MCF 10A (cell line): ENCODE results near the gene FAM72B. TPM values are rescaled to one million over a fixed set of nuclear protein-coding genes. Genes with fewer than 3 reads are reported as not detected.
A peak's percentile ranks its signal among the peaks of the same experiment; 100 is the strongest.
"Not testable (repeated sequence)": the region's sequence is repeated elsewhere in the genome, so short reads cannot be mapped to it uniquely, and the experiment has no call there.

ENCODE experiments used
- BruUV-seq: library from RNA; stranded (reverse); fragments of 400-500 nt; replicated peaks from 2 replicates; lab custom pipeline; 2021; lab: Mats Ljungman, UMichigan
- CTCF ChIA-PET: fragments of 300-600 bp; sonication (Branson Sonifier 250); formaldehyde crosslinking; extraction: SDS; loops from one replicate; lab custom pipeline; 2021; ENCODE audit warnings: antibody characterized with exemption, inconsistent platforms; lab: Yijun Ruan, JAX
- POLR2A ChIA-PET: fragments of 300-600, 350-650 bp; sonication (Branson Sonifier 250); formaldehyde crosslinking; extraction: SDS; loops from one replicate; lab custom pipeline; 2020; ENCODE audit warnings: antibody characterized with exemption, inconsistent platforms; lab: Yijun Ruan, JAX
- DNase-seq: peaks from one replicate; pipeline ENCODE4 v3.0.0-alpha.2; 2018; ENCODE audit not compliant: unreplicated experiment
- H3K27ac Mint-ChIP-seq: one replicate; pipeline ENCODE4 v1.8.0; 2022; ENCODE audit warnings: mild to moderate bottlenecking, low read depth, mixed read lengths; ENCODE audit not compliant: unreplicated experiment
- H3K27me3 Mint-ChIP-seq: one replicate; pipeline ENCODE4 v1.8.0; 2022; ENCODE audit warnings: mixed read lengths; ENCODE audit not compliant: insufficient read depth, unreplicated experiment
- H3K36me3 Mint-ChIP-seq: one replicate; pipeline ENCODE4 v1.8.0; 2022; ENCODE audit warnings: mild to moderate bottlenecking, moderate library complexity, mixed read lengths; ENCODE audit not compliant: insufficient read depth, unreplicated experiment
- H3K4me1 Mint-ChIP-seq: one replicate; pipeline ENCODE4 v1.8.0; 2022; ENCODE audit warnings: mixed read lengths; ENCODE audit not compliant: insufficient read depth, unreplicated experiment
- H3K4me3 Mint-ChIP-seq: one replicate; pipeline ENCODE4 v1.8.0; 2022; ENCODE audit warnings: mild to moderate bottlenecking, moderate library complexity, mixed read lengths; ENCODE audit not compliant: unreplicated experiment
- H3K9me3 Mint-ChIP-seq: one replicate; pipeline ENCODE4 v1.8.0; 2022; ENCODE audit warnings: mixed read lengths; ENCODE audit not compliant: unreplicated experiment
- intact Hi-C: fragments of 100-400 bp; cut with micrococcal nuclease; formaldehyde crosslinking; loops from 2 replicates; pipeline ENCODE4 v1.14.1; 2022
- total RNA-seq: library from RNA; stranded (reverse); gene quantifications from 2 replicates; pipeline ENCODE4 v1.2.3, GENCODE V29; 2022

The FAM72B gene
- total RNA-seq, 1 experiment from 2014 or later: 8.0 TPM

DNA sequence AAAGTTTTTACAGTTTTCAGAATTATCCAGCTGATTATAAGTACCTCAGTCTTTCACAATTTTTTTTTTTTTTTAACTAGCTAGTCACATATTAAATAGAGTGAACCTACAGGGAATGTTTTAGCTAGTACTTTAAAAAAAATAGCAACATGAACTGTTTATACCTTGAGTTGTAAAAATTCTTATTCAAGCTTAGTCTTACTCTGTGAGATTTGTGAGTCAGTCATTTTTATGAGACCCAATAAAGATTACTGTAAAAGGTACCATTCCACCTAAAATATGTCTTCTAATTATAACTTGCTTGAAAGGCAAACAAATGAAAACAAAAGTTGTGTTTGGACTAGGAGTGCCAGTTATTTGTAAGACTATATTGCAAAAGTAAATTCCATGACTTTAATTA lies 5.9 kb downstream of the FAM72B start:
- H3K36me3 Mint-ChIP-seq, H3K4me1 Mint-ChIP-seq, DNase-seq, BruUV-seq, intact Hi-C loops, H3K4me3 Mint-ChIP-seq, CTCF ChIA-PET, POLR2A ChIA-PET, H3K27ac Mint-ChIP-seq, H3K9me3 Mint-ChIP-seq, H3K27me3 Mint-ChIP-seq: not testable (repeated sequence)

DNA sequence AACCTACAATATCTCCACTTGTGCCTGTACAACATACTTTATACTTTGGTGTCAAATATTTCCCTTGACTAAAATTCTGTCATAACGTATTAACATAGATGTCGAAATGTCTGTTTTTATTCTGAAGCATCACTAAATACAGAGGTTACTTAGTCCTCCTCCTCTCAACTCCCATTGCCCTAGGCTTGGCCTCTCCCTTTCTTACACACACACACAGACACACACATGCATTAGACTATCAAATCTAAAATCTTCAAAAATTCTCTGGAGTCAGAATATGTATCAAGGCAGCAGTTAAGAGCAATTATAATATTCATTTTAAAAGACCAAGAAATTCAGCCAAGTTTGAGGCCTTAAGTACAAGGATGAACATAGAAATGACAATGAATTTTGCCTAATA lies 7.5 kb downstream of the FAM72B start:
- H3K4me1 Mint-ChIP-seq, CTCF ChIA-PET, H3K27me3 Mint-ChIP-seq, H3K9me3 Mint-ChIP-seq, H3K4me3 Mint-ChIP-seq, DNase-seq, intact Hi-C loops, H3K36me3 Mint-ChIP-seq, BruUV-seq, POLR2A ChIA-PET, H3K27ac Mint-ChIP-seq: not testable (repeated sequence)

DNA sequence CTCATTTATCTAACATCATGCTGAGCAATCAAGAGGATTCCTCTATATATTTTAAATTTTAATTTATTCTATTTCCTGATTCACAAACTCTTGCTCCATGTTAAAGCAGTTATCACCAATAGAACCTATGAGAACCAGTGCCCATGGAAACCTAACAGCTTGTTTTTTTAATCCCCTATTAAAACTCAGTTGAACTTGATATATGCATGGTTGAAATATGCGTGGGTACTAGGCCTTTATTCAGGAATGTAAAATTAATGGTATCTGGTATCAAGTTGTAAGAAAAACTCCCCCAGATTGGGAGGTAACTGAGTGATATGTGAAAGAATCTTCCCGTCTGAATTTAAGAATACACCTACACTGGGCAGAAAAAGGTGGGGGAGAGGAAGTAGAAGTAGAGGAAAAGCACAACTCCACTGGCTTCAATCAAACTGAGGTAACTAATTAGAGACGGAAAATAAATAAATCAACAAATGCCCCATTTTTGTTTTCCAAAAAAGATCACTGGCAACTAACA lies 15.9 kb downstream of the FAM72B start:
- TSS peak; percentile 71 for BruUV-seq
- CTCF ChIA-PET, intact Hi-C loops, POLR2A ChIA-PET, H3K36me3 Mint-ChIP-seq, H3K9me3 Mint-ChIP-seq, H3K27me3 Mint-ChIP-seq, H3K27ac Mint-ChIP-seq, DNase-seq, H3K4me3 Mint-ChIP-seq, H3K4me1 Mint-ChIP-seq: not testable (repeated sequence)

DNA sequence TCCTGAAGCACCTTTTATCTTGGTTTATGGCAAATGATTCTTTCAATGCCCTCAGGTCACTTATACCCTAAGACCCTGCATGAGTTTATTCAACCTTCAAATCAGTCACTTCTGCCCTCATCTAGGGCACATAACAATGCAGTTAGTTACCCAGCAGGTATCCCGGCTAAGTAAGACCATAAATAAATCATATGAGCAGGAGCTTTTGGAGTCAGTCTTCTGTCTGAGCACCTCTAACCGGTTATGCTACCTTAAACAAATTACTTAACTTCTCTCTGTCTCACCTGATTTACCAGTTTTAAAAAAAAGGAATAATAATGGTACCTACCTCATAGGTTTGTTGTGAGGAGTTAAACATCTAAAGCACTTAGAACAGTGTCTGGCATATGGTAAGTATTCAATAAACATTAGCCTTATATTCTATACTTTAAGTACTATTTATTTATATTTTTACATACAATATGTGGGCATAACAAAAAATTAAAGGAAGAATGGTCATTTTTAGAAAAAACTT lies 16.9 kb downstream of the FAM72B start:
- H3K36me3 Mint-ChIP-seq, DNase-seq, intact Hi-C loops, POLR2A ChIA-PET, H3K9me3 Mint-ChIP-seq, H3K4me3 Mint-ChIP-seq, H3K27ac Mint-ChIP-seq, H3K27me3 Mint-ChIP-seq, BruUV-seq, H3K4me1 Mint-ChIP-seq, CTCF ChIA-PET: not testable (repeated sequence)

DNA sequence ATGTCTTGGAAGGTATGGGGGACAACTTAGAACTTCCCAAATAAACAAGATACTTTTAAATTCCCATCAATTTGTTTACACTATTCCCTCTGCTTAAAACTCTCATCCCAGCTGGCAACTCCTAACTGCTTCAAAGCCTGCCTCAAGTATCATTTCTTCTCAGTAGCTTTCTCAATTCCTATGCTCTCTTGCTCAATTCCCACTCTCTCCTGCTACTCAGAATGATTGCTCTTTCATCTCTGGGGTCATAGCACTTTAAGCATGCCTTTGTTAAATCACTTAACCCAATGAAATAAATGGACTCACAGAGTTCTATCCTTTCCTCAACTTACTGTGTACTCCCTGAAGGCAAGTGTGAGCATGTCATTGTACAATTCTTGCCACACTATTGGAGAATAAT lies 18.8 kb downstream of the FAM72B start:
- DNase-seq: peak; percentile 6
- H3K27ac Mint-ChIP-seq, CTCF ChIA-PET, H3K36me3 Mint-ChIP-seq, H3K4me3 Mint-ChIP-seq, POLR2A ChIA-PET, BruUV-seq, H3K9me3 Mint-ChIP-seq, H3K4me1 Mint-ChIP-seq, intact Hi-C loops, H3K27me3 Mint-ChIP-seq: not testable (repeated sequence)

DNA sequence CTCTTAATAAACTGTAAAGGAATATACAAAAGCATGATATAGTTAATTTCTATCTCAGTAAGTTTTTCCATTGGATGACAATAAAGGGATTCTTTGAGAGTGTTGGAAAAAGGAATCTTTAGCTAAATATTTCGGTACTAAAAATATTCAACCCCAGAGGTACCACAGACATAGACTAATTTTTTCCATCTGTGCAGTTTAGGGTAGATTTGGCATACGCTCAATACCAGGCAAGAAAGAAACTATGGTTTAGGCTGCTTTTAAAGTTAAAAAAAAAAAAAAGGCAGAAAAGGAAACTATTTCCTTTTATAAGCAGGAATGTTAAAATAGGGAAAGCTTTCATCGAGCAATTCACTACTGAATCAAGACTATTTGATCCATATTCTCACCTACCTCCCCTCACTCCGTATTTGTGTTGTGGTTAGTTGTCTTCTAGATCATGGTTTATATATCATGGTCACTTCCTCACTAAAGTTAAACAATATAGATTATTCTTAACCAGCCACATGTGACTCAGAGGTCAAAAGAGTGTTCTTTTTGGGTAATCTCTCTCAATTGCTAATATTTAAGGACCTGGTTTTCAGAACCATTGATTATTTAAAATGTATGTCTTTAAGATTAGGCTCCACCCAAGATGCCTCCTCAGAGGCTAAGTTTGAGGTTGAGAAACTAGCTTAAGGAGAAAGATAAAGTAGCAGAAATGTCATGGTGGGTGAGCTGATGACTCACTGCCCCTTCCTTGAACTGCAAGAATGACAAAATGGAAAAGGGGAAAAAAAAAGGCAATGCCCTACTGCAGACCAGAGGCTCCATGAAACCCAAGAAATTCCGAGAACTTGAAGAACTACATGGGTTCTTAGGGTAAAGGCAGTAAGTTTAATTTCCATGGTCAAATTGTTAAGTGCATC lies 20.0 kb downstream of the FAM72B start:
- H3K4me3 Mint-ChIP-seq, H3K9me3 Mint-ChIP-seq, H3K4me1 Mint-ChIP-seq, H3K27me3 Mint-ChIP-seq, intact Hi-C loops, BruUV-seq, H3K36me3 Mint-ChIP-seq, POLR2A ChIA-PET, H3K27ac Mint-ChIP-seq, CTCF ChIA-PET: not testable (repeated sequence)
- DNase-seq: peak; percentile 26

DNA sequence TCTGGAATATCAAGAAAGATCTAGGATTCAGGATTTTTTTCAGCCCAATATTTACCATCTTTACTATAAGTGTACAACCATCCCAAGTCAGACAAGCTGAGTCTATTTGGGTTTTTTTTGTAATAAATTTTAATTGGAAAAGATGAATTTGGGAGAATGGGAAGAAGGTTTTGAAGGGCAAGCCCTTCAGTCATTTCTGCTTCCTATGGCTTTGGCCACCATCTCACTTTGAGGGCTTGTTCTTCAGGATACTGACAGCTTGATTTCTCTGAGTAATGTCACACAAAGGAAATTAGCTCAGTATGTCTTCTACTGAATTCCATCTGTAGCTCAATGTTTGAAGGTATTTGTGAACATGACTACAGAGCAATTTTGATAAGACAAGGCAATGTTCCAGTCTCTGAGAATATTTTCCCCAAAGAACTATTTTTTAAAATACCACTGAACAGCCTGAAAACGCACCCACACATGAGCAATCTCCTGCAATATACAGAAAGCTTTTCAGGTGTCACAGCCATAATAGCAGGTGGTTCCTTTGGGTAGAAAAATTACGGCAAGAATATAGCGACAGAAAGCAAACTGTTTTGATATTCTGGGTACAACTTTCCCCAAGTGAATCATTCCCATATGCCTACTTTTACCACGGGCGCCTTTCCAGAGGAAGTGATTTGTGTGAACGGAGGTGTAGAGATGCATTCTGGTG lies 22.8 kb downstream of the FAM72B start:
- CTCF ChIA-PET, H3K27ac Mint-ChIP-seq, POLR2A ChIA-PET, H3K4me1 Mint-ChIP-seq, H3K27me3 Mint-ChIP-seq, H3K9me3 Mint-ChIP-seq, H3K4me3 Mint-ChIP-seq, intact Hi-C loops, DNase-seq, BruUV-seq, H3K36me3 Mint-ChIP-seq: not testable (repeated sequence)

DNA sequence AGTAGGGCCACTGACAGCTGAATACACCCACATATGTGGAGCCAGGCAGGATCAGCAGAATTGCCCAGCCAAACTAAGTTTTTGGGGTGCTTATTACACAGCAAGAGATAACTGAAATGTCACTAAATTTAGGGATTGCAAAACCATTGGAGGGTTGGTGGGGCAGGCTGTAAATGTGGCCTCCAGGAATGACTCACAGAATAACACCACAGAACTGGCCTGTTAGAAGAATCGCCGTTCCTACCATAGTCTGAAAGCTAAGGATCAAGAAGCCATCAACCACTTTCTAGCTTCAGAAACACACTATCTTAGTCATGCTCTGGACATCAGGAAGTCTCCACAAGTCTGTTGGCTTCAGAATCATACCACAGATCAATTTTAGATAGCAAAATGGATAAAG lies 24.0 kb downstream of the FAM72B start:
- H3K27me3 Mint-ChIP-seq, CTCF ChIA-PET, H3K4me1 Mint-ChIP-seq, H3K4me3 Mint-ChIP-seq, H3K27ac Mint-ChIP-seq, DNase-seq, POLR2A ChIA-PET, intact Hi-C loops, H3K9me3 Mint-ChIP-seq, H3K36me3 Mint-ChIP-seq, BruUV-seq: not testable (repeated sequence)

DNA sequence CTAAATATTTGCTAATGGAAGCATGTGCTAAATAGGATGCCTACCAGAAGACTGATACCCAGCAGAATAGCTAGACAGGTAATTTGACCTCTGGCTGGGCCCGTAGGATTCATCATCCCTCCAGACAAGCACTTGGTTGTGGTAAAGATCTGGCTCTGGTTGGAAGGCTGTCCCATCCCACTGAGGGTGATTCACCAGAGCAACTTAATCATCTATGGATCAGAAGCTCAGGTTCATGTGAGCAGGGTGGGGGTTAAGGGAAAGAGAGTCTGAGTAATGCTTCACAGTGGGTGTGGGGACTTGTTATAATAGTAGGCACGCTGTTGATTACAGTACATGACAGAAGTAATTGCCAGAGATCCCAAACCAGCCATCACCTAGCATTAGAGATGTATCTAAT lies 26.5 kb downstream of the FAM72B start:
- H3K27ac Mint-ChIP-seq, intact Hi-C loops, POLR2A ChIA-PET, H3K4me1 Mint-ChIP-seq, H3K9me3 Mint-ChIP-seq, H3K36me3 Mint-ChIP-seq, H3K4me3 Mint-ChIP-seq, DNase-seq, H3K27me3 Mint-ChIP-seq, CTCF ChIA-PET, BruUV-seq: not testable (repeated sequence)
